Panc1 (cell line): ENCODE results near the gene CACNG1. TPM values are rescaled to one million over a fixed set of nuclear protein-coding genes. Genes with fewer than 3 reads are reported as not detected.

Experiments
- ATAC-seq: fragments of 200-7000 bp; cut with Tn5 transposase; 2 replicates; pipeline ENCODE4 v1.9.1; 2020; ENCODE audit warnings: mild to moderate bottlenecking, moderate library complexity
- BruUV-seq: library from RNA; stranded (reverse); fragments of 400-500 nt; replicated peaks from 2 replicates; lab custom pipeline; 2021; lab: Mats Ljungman, UMichigan
- CTCF ChIA-PET: fragments of 300-600 bp; sonication (Branson Sonifier 250); formaldehyde crosslinking; loops from one replicate; lab custom pipeline; 2022; ENCODE audit warnings: antibody characterized with exemption; lab: Charles Lee
- POLR2A ChIA-PET: fragments of 300-600 bp; sonication (Branson Sonifier 250); formaldehyde crosslinking; loops from one replicate; lab custom pipeline; 2022; ENCODE audit warnings: antibody characterized with exemption; lab: Charles Lee
- DNase-seq: peaks from one replicate; pipeline ENCODE4 v3.0.0-alpha.2; 2010; ENCODE audit warnings: low read depth, low spot score
- H3K27ac ChIP-seq: 2 replicates; pipeline ENCODE4 v1.5.1; 2011; ENCODE audit warnings: mild to moderate bottlenecking, low read length, inconsistent platforms
- H3K27me3 ChIP-seq: fragments of 200-500 bp; sonication (Bioruptor generic); 2 replicates; pipeline ENCODE4 v1.6.0; 2014; ENCODE audit warnings: low read length, inconsistent platforms; ENCODE audit not compliant: control insufficient read depth, insufficient read depth
- H3K36me3 ChIP-seq: fragments of 200-500 bp; sonication (Bioruptor generic); 2 replicates; pipeline ENCODE4 v1.5.1; 2014; ENCODE audit warnings: inconsistent platforms, mild to moderate bottlenecking, low read length, moderate library complexity; ENCODE audit not compliant: control insufficient read depth, insufficient read depth
- H3K4me1 ChIP-seq: 2 replicates; pipeline ENCODE4 v1.5.1; 2011; ENCODE audit warnings: inconsistent platforms, mild to moderate bottlenecking, low read length, moderate library complexity; ENCODE audit not compliant: control insufficient read depth, insufficient read depth
- H3K4me3 ChIP-seq, 2 experiments: 2 replicates each; pipeline ENCODE4 v1.5.1; 2011 to 2012; ENCODE audit warnings: low read depth in 2 of 2, low read length in 2 of 2, mild to moderate bottlenecking in 2 of 2, inconsistent platforms in 1 of 2, moderate library complexity in 1 of 2
- H3K9me3 ChIP-seq: fragments of 200-500 bp; sonication (Bioruptor generic); 2 replicates; pipeline ENCODE4 v1.5.1; 2014; ENCODE audit warnings: low read depth, mild to moderate bottlenecking, inconsistent platforms, low read length, moderate library complexity; ENCODE audit not compliant: control insufficient read depth, insufficient read depth
- POLR2AphosphoS5 ChIP-seq: IDR thresholded peaks from 2 replicates; pipeline ENCODE4 v1.6.1; 2012; ENCODE audit warnings: mild to moderate bottlenecking, low read depth, low read length, moderate library complexity
- REST ChIP-seq, 2 experiments: IDR thresholded peaks; 2 replicates each; pipeline ENCODE4 v1.6.1; 2011 to 2012; ENCODE audit warnings: low read depth in 2 of 2, control low read depth in 1 of 2, low read length in 1 of 2, mild to moderate bottlenecking in 1 of 2, moderate library complexity in 1 of 2; ENCODE audit not compliant: insufficient read depth in 1 of 2
- SIN3A ChIP-seq: IDR thresholded peaks from 2 replicates; pipeline ENCODE4 v1.6.1; 2012; ENCODE audit warnings: low read depth, mild to moderate bottlenecking, low read length, moderate library complexity, borderline replicate concordance; ENCODE audit not compliant: insufficient read depth
- TCF7L2 ChIP-seq: IDR thresholded peaks from 2 replicates; pipeline ENCODE4 v1.6.1; 2011; ENCODE audit warnings: mild to moderate bottlenecking, low read depth, low read length, inconsistent platforms
- in situ Hi-C: cut with HindIII; loops from 2 replicates; pipeline ENCODE4 v1.10.0; 2016; ENCODE audit warnings: low sequenced_read_pairs, low pct_unique_long_range_greater_than_20kb
- intact Hi-C: fragments of 100-400 bp; cut with micrococcal nuclease; formaldehyde crosslinking; loops from one replicate; pipeline ENCODE4 v1.10.0; 2022; ENCODE audit not compliant: unreplicated experiment
- total RNA-seq: library from RNA; stranded (reverse); gene quantifications from one replicate; pipeline ENCODE4 v1.2.1, GENCODE V29; 2021; ENCODE audit not compliant: unreplicated experiment
- TF ChIP-seq, protein P1 (sequence below): fragments of 450-650 bp; IDR thresholded peaks from 2 replicates; pipeline ENCODE4 v1.5.1; 2017; ENCODE audit warnings: mild to moderate bottlenecking

Gene CACNG1
- total RNA-seq, 1 experiment from 2014 or later = 0.13 TPM

GRCh38 chr17:67035131-67036083 lies 8.9 kb upstream of the CACNG1 start:
- no peaks in the 10 kb centered on the region for H3K27me3 ChIP-seq
- TF ChIP-seq TCF7L2 (no peak), POLR2AphosphoS5 (no peak), REST (IDR thresholded peaks at IDR 0.05; ENCODE audit: insufficient read depth in 1 of 2, low read depth in 2 of 2, low read length in 1 of 2) (no peak), SIN3A (no peak)
- TF ChIP-seq, protein P1, sequence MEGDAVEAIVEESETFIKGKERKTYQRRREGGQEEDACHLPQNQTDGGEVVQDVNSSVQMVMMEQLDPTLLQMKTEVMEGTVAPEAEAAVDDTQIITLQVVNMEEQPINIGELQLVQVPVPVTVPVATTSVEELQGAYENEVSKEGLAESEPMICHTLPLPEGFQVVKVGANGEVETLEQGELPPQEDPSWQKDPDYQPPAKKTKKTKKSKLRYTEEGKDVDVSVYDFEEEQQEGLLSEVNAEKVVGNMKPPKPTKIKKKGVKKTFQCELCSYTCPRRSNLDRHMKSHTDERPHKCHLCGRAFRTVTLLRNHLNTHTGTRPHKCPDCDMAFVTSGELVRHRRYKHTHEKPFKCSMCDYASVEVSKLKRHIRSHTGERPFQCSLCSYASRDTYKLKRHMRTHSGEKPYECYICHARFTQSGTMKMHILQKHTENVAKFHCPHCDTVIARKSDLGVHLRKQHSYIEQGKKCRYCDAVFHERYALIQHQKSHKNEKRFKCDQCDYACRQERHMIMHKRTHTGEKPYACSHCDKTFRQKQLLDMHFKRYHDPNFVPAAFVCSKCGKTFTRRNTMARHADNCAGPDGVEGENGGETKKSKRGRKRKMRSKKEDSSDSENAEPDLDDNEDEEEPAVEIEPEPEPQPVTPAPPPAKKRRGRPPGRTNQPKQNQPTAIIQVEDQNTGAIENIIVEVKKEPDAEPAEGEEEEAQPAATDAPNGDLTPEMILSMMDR = no peak
- no peak overlapping the region for H3K27ac ChIP-seq
- intact Hi-C loops (no loop called here), in situ Hi-C loops (no loop called here)
- DNase-seq = no peak
- H3K36me3 ChIP-seq = no peaks in the 10 kb centered on the region
- ChIA-PET CTCF (no interaction called here), POLR2A (no interaction called here)
- BruUV-seq = no TSS peak
- no peaks in the 10 kb centered on the region for H3K9me3 ChIP-seq
- H3K4me1 ChIP-seq = no peaks in the 10 kb centered on the region
- no peak overlapping the region for H3K4me3 ChIP-seq
- ATAC-seq = no peak

- no peak for DNase-seq
- ChIA-PET CTCF (no interaction called here), POLR2A (no interaction called here)
- in situ Hi-C loops = no loop called here
- H3K4me3 ChIP-seq = no peak overlapping the region
- H3K4me1 ChIP-seq = no peaks in the 10 kb centered on the region
- TF ChIP-seq, protein P1 = no peak
- no peak for TF ChIP-seq TCF7L2
- no peak for TF ChIP-seq POLR2AphosphoS5
- no peak for TF ChIP-seq SIN3A
- no peak for TF ChIP-seq REST (IDR thresholded peaks at IDR 0.05; ENCODE audit: insufficient read depth in 1 of 2, low read depth in 2 of 2, low read length in 1 of 2)
- H3K27me3 ChIP-seq = no peaks in the 10 kb centered on the region
- no peak overlapping the region for H3K27ac ChIP-seq
- no peak for ATAC-seq
- H3K36me3 ChIP-seq = no peaks in the 10 kb centered on the region
- no TSS peak for BruUV-seq
- no peaks in the 10 kb centered on the region for H3K9me3 ChIP-seq
- intact Hi-C loops = no loop called here
Observed at GRCh38 chr17:67038861-67039365, 5.4 kb upstream of the CACNG1 start.
